HG02973 (cell line): ENCODE measurements around the gene SETX.

Source experiments
- ATAC-seq: cut with Tn5 transposase; IDR thresholded peaks from one replicate; pipeline ENCODE4 v1.9.1; 2021; ENCODE audit warnings: moderate library complexity; ENCODE audit not compliant: unreplicated experiment

The SETX gene

GRCh38 chr9:132226571-132227430 lies 128.0 kb downstream of the SETX start:
- no peak for ATAC-seq

DNA sequence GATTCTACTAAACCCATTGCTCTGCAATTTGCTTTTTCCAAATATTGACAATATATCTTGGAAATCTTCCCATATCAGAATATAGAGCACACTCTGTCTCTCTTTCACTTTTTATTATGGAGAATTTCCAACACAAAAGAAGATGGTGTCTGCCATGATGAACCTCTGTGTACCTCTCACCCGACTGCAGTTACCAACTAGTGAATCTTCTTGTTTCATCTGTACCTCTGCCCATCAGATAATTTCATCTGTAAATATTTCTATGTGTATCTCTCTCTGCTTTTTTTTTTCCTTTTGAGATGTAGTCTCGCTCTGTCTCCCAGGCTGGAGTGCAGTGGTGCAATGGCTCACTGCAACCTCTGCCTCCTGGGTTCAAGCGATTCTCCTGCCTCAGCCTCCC lies 130.1 kb downstream of the SETX start:
- ATAC-seq: no peak

GRCh38 chr9:132221941-132222340 lies 132.8 kb downstream of the SETX start:
- ATAC-seq: no peak

DNA sequence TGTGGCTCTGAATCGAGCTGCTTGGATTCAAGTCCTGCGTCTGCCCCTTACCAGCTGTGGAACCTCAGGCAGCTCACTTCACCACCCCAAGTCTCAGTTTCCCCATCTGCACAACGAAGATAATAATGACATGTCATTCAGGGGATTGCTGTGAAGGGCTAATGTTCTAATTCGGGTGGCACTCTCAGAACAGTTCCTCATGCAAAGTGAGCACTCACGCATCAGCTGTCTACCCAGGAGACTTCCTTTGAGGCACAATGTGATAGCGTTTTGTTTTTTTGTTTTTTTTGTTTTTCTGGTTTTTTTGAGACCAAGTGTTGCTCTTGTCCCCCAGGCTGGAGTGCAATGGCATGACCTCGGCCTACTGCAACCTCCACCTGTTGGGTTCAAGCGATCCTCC lies 136.6 kb downstream of the SETX start:
- no peak for ATAC-seq

DNA sequence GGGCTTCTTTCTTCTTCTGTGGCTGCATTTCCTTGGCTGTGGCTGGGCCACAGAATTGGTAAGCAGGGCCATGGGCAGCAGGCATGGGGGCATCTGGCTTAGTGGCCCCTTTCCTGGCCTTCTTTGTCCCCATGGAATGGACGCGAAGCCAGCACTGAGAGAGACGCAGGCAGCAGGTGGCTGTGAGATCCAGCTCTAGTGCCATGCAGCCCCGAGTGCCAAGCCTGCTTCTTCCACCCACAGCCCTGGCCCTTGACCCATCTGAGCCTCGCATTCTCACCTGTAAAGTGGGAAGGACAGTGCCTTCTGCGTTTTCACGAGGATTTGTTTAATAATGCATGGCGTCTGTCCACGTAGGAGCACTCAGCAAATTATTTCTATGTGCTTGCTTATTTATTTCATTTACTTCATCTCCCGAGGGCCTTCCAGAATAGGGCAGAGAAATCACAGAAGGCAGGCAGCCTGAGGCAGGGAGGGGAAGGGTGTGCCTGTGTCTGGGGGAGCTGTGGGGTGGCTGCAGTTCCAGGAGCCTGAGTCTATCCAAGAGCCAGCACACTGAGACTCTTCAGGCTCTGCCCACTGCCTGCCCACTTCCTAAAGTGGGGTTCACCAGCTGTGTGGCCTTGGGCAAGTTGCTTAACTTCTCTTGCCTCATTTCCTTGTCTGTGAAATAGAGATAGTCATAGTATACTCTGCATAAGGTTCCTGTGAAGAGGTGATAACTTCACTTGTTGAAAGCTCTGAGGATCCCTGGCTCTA lies 137.7 kb downstream of the SETX start:
- ATAC-seq: no peak

DNA sequence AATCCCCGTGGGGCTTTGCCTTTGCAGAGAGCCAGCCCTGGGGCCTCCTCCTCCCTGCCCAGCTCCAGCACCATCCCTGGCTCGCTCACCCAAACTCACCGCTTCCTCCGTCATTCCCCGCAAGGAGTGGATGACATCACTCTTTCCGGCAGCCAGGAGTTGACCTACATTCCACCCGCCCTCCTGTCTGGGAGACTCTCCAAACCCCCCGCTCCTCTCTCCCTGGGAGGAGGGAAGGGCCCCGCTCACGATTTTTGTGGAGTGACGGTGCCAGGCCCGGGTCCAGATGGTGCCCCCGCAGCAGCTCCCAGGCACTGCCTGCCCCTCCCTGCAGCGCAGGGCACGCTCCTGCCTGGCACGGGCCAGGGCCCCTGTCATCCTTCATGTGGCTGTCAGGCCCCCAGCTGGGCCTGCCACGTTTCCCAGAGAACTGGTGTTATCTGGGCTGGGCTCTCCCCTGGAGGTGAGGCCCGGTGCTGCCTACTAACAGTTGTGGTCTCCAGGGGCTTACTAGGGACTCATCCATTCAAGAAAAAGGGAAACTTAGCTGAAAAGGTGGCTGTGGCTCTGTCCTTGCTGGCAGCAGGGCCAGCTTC lies 140.7 kb downstream of the SETX start:
- no peak for ATAC-seq

DNA sequence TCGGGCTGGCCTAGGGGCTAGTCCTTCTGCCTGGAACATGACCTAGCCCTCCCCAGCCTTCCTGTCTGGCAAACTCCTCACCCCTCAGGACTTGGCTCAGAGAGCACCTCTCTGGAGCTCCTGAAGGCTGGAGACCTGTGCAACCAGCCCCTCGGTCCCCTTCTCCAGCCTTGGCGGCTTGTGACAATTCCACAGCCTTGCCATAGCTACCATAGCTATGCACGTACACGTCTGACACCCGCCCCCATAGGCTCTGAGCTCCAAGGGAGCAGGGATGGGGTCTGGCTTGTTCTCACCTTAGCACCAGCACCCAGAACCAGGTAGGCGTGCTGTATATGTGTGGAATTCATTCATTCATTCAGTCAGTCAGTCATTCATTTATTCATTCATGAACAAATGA lies 143.2 kb downstream of the SETX start:
- ATAC-seq: no peak
